GM12878 (cell line): ENCODE results near the gene PPP4C. TPM values are rescaled to one million over a fixed set of nuclear protein-coding genes. Genes with fewer than 3 reads are reported as not detected.

ENCODE experiments used
- ASH2L ChIP-seq: fragments of 300-600, 200-600 bp; sonication (generic); IDR thresholded peaks from 2 replicates; pipeline ENCODE4 v1.6.1; 2017; ENCODE audit warnings: low read depth, mild to moderate bottlenecking, borderline replicate concordance
- CHD4 ChIP-seq: fragments of 200-600 bp; sonication (generic); IDR thresholded peaks from 2 replicates; pipeline ENCODE4 v1.6.1; 2016; ENCODE audit warnings: mild to moderate bottlenecking
- ESRRA ChIP-seq: IDR thresholded peaks from 2 replicates; pipeline ENCODE4 v1.6.1; 2012; ENCODE audit warnings: mild to moderate bottlenecking, low read length, improper control_type of control experiment
- HCFC1 ChIP-seq: fragments of 150-350 bp; IDR thresholded peaks from 2 replicates; pipeline ENCODE4 v1.6.1; 2014; ENCODE audit warnings: low read length
- JUNB ChIP-seq: IDR thresholded peaks from 2 replicates; pipeline ENCODE4 v1.6.1; 2016; ENCODE audit warnings: antibody characterized with exemption, mild to moderate bottlenecking
- KDM1A ChIP-seq: fragments of 200-600 bp; sonication (generic); IDR thresholded peaks from 2 replicates; pipeline ENCODE4 v1.6.1; 2016; ENCODE audit warnings: borderline replicate concordance
- PAX5 ChIP-seq: IDR thresholded peaks from 2 replicates; pipeline ENCODE4 v1.6.1; 2011; ENCODE audit warnings: low read depth, low read length, borderline replicate concordance
- TAF1 ChIP-seq: IDR thresholded peaks from 2 replicates; pipeline ENCODE4 v1.6.1; 2011; ENCODE audit warnings: mild to moderate bottlenecking, low read depth, low read length, borderline replicate concordance
- polyA plus RNA-seq, 11 experiments: library from polyadenylated mRNA; depleted of rRNA in 4 of 11; unstranded in 6 of 11; stranded (reverse) in 5 of 11; fragments of >200 nt; fragmentation: Nextera tagmentation in 4 of 11; fragmentation: Illumina TruSeq in 1 of 11; extraction: Ambion mirVana in 4 of 11; extraction: Trizol in 1 of 11; gene quantifications; 1 replicate in 1 of 11; 2 replicates in 10 of 11; pipeline versions ENCODE4 v1.2.1 to v1.2.3, GENCODE V29; 2011 to 2016; ENCODE audit warnings: inconsistent platforms in 2 of 11, missing spikeins in 2 of 11, low read depth in 1 of 11
- total RNA-seq, 4 experiments: library from RNA; depleted of rRNA in 3 of 4; stranded (reverse); fragments of >200 nt in 3 of 4; fragmentation: Illumina TruSeq in 1 of 4; extraction: Trizol in 1 of 4; gene quantifications; 2 replicates each; pipeline versions ENCODE4 v1.2.1 to v1.2.3, GENCODE V29; 2013 to 2021
- TF ChIP-seq, protein P1 (sequence below): fragments of 450-650 bp; conservative IDR thresholded peaks from 2 replicates; pipeline ENCODE4 v1.6.1; 2017; ENCODE audit warnings: mild to moderate bottlenecking, moderate library complexity
- TF ChIP-seq, protein P2 (sequence below): fragments of 450-650 bp; formaldehyde crosslinking; IDR thresholded peaks from 2 replicates; pipeline ENCODE4 v1.5.0; 2022; ENCODE audit warnings: mild to moderate bottlenecking, missing genetic modification characterization
- TF ChIP-seq, protein P3 (sequence below): fragments of 450-650 bp; IDR thresholded peaks from 2 replicates; pipeline ENCODE4 v1.6.1; 2017; ENCODE audit warnings: mild to moderate bottlenecking, moderate library complexity
- TF ChIP-seq, protein P4 (sequence below): IDR thresholded peaks from 2 replicates; pipeline ENCODE4 v1.6.1; 2012; ENCODE audit warnings: low read depth, low read length, improper control_type of control experiment
- TF ChIP-seq, protein P5 (sequence below): fragments of 450-650 bp; IDR thresholded peaks from 2 replicates; pipeline ENCODE4 v1.6.1; 2016; ENCODE audit warnings: mild to moderate bottlenecking, moderate library complexity, borderline replicate concordance

PPP4C gene
- total and polyA plus RNA-seq, 10 of the 15 experiments (the other 5 are each of a cell fraction or from before 2014, with no cell fraction given), result 2.7 to 240 (median 124) TPM

DNA sequence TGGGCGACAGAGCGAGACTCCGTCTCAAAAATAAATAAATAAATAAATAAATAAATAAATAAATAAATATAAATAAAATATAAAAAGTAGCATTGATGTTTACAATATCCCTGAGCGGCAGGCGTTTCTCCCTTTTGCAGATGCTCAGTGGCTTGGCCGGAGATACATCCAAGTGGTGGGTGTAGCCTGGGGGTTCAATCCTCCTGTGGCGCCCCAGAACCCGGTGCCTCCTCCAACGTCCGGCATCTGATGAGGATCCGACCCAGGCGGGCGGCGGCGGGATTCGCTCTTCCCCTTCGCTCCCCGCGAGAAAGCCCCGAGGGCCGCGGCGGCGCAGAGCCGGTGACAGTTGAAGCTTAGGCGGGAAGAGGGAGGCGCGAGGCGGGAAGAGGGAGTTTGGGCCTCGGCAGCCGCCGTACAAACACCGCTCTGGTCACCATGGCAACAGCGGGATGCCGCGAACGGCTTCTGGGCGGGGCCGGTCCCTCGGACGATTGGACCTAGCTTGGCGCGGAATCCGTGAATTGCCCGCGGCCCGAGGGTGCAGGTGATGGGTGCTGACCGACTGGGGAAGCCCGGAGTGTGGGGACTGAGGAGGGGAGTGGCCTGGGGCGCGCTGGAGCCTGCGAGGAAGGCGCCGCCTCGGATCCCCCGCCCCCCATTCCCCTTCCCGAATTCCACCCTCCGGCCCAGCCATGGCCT lies 23.0 kb upstream of the PPP4C start (continued):
- TF ChIP-seq, protein P1, sequence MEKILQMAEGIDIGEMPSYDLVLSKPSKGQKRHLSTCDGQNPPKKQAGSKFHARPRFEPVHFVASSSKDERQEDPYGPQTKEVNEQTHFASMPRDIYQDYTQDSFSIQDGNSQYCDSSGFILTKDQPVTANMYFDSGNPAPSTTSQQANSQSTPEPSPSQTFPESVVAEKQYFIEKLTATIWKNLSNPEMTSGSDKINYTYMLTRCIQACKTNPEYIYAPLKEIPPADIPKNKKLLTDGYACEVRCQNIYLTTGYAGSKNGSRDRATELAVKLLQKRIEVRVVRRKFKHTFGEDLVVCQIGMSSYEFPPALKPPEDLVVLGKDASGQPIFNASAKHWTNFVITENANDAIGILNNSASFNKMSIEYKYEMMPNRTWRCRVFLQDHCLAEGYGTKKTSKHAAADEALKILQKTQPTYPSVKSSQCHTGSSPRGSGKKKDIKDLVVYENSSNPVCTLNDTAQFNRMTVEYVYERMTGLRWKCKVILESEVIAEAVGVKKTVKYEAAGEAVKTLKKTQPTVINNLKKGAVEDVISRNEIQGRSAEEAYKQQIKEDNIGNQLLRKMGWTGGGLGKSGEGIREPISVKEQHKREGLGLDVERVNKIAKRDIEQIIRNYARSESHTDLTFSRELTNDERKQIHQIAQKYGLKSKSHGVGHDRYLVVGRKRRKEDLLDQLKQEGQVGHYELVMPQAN, result peak; percentile 95
- TF ChIP-seq, protein P2, sequence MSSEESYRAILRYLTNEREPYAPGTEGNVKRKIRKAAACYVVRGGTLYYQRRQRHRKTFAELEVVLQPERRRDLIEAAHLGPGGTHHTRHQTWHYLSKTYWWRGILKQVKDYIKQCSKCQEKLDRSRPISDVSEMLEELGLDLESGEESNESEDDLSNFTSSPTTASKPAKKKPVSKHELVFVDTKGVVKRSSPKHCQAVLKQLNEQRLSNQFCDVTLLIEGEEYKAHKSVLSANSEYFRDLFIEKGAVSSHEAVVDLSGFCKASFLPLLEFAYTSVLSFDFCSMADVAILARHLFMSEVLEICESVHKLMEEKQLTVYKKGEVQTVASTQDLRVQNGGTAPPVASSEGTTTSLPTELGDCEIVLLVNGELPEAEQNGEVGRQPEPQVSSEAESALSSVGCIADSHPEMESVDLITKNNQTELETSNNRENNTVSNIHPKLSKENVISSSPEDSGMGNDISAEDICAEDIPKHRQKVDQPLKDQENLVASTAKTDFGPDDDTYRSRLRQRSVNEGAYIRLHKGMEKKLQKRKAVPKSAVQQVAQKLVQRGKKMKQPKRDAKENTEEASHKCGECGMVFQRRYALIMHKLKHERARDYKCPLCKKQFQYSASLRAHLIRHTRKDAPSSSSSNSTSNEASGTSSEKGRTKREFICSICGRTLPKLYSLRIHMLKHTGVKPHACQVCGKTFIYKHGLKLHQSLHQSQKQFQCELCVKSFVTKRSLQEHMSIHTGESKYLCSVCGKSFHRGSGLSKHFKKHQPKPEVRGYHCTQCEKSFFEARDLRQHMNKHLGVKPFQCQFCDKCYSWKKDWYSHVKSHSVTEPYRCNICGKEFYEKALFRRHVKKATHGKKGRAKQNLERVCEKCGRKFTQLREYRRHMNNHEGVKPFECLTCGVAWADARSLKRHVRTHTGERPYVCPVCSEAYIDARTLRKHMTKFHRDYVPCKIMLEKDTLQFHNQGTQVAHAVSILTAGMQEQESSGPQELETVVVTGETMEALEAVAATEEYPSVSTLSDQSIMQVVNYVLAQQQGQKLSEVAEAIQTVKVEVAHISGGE, result no peak
- TF ChIP-seq KDM1A (no peak), HCFC1 (peak; percentile 67), PAX5 (0 out of 2 replicates have a peak, but pooled peaks have one; percentile 13), ASH2L (no peak), CHD4 (no peak), TAF1 (0 out of 2 replicates have a peak, but pooled peaks have one; percentile 2), ESRRA (no peak), JUNB (no peak)
- TF ChIP-seq, protein P3, sequence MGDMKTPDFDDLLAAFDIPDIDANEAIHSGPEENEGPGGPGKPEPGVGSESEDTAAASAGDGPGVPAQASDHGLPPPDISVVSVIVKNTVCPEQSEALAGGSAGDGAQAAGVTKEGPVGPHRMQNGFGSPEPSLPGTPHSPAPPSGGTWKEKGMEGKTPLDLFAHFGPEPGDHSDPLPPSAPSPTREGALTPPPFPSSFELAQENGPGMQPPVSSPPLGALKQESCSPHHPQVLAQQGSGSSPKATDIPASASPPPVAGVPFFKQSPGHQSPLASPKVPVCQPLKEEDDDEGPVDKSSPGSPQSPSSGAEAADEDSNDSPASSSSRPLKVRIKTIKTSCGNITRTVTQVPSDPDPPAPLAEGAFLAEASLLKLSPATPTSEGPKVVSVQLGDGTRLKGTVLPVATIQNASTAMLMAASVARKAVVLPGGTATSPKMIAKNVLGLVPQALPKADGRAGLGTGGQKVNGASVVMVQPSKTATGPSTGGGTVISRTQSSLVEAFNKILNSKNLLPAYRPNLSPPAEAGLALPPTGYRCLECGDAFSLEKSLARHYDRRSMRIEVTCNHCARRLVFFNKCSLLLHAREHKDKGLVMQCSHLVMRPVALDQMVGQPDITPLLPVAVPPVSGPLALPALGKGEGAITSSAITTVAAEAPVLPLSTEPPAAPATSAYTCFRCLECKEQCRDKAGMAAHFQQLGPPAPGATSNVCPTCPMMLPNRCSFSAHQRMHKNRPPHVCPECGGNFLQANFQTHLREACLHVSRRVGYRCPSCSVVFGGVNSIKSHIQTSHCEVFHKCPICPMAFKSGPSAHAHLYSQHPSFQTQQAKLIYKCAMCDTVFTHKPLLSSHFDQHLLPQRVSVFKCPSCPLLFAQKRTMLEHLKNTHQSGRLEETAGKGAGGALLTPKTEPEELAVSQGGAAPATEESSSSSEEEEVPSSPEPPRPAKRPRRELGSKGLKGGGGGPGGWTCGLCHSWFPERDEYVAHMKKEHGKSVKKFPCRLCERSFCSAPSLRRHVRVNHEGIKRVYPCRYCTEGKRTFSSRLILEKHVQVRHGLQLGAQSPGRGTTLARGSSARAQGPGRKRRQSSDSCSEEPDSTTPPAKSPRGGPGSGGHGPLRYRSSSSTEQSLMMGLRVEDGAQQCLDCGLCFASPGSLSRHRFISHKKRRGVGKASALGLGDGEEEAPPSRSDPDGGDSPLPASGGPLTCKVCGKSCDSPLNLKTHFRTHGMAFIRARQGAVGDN, result no peak
- TF ChIP-seq, protein P4, sequence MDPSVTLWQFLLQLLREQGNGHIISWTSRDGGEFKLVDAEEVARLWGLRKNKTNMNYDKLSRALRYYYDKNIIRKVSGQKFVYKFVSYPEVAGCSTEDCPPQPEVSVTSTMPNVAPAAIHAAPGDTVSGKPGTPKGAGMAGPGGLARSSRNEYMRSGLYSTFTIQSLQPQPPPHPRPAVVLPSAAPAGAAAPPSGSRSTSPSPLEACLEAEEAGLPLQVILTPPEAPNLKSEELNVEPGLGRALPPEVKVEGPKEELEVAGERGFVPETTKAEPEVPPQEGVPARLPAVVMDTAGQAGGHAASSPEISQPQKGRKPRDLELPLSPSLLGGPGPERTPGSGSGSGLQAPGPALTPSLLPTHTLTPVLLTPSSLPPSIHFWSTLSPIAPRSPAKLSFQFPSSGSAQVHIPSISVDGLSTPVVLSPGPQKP, result no peak
- TF ChIP-seq, protein P5, sequence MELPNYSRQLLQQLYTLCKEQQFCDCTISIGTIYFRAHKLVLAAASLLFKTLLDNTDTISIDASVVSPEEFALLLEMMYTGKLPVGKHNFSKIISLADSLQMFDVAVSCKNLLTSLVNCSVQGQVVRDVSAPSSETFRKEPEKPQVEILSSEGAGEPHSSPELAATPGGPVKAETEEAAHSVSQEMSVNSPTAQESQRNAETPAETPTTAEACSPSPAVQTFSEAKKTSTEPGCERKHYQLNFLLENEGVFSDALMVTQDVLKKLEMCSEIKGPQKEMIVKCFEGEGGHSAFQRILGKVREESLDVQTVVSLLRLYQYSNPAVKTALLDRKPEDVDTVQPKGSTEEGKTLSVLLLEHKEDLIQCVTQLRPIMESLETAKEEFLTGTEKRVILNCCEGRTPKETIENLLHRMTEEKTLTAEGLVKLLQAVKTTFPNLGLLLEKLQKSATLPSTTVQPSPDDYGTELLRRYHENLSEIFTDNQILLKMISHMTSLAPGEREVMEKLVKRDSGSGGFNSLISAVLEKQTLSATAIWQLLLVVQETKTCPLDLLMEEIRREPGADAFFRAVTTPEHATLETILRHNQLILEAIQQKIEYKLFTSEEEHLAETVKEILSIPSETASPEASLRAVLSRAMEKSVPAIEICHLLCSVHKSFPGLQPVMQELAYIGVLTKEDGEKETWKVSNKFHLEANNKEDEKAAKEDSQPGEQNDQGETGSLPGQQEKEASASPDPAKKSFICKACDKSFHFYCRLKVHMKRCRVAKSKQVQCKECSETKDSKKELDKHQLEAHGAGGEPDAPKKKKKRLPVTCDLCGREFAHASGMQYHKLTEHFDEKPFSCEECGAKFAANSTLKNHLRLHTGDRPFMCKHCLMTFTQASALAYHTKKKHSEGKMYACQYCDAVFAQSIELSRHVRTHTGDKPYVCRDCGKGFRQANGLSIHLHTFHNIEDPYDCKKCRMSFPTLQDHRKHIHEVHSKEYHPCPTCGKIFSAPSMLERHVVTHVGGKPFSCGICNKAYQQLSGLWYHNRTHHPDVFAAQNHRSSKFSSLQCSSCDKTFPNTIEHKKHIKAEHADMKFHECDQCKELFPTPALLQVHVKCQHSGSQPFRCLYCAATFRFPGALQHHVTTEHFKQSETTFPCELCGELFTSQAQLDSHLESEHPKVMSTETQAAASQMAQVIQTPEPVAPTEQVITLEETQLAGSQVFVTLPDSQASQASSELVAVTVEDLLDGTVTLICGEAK, result 0 out of 2 replicates have a peak, but pooled peaks have one; percentile 41
